Measurements from ENCODE around the gene POLR3B.

DNA sequence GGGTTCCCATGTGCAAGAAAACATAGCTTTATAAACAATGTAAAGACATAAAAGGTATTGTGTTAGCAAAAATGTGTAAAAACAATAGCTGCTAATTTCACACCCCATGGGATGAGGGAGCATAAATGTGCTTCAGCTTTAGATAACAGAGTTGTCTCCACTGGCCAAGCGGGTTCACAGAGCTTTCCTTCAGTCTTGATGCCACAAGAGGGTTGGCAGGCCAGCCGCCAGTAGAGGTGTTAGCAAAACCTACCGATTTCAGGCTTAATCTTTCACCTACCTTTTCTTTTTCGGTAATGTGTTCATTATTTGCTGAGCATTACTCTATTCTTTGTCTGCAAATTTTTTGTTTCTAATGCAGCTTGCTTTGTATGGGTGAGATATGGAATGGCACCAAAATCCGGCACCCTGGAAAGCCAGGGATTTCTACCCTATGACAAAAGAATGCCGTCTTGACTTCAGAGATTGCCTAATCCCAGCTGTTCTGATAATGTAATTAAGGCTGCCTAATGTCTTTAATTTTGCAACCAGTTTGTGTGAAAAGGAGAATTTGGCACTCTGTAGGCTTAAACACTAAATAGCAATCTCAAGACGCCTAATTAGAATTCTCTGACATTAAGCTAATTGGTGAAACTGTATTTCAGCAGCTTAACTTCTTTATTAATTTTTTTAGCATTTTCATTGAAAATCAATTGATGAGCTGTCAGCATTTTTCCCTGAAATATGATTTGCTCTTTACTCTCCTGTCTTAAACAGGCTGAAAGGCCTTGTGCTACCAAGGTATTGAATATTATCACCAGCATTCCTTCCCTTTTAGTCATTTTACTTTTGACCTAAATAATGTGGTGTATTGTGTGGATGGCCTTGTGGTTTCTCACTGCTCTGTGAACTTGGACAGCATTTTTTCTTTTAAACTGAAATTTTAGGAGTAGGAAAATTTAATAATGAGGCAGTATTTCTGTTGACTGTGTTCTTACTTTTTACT is 60.7 kb downstream of the POLR3B start:
- TF ChIP-seq, protein P1, sequence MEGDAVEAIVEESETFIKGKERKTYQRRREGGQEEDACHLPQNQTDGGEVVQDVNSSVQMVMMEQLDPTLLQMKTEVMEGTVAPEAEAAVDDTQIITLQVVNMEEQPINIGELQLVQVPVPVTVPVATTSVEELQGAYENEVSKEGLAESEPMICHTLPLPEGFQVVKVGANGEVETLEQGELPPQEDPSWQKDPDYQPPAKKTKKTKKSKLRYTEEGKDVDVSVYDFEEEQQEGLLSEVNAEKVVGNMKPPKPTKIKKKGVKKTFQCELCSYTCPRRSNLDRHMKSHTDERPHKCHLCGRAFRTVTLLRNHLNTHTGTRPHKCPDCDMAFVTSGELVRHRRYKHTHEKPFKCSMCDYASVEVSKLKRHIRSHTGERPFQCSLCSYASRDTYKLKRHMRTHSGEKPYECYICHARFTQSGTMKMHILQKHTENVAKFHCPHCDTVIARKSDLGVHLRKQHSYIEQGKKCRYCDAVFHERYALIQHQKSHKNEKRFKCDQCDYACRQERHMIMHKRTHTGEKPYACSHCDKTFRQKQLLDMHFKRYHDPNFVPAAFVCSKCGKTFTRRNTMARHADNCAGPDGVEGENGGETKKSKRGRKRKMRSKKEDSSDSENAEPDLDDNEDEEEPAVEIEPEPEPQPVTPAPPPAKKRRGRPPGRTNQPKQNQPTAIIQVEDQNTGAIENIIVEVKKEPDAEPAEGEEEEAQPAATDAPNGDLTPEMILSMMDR (IDR thresholded peaks at IDR 0.05; ENCODE audit: insufficient read depth, low read length) = no peak
- TF ChIP-seq POLR2AphosphoS5 (IDR thresholded peaks at IDR 0.05; ENCODE audit: low read depth) = no peak
- TF ChIP-seq SPI1 (IDR thresholded peaks at IDR 0.05; ENCODE audit: borderline replicate concordance, low read depth) = no peak
- no peak for TF ChIP-seq GABPA (IDR thresholded peaks at IDR 0.05; ENCODE audit: low read depth)
- TF ChIP-seq, protein P2, sequence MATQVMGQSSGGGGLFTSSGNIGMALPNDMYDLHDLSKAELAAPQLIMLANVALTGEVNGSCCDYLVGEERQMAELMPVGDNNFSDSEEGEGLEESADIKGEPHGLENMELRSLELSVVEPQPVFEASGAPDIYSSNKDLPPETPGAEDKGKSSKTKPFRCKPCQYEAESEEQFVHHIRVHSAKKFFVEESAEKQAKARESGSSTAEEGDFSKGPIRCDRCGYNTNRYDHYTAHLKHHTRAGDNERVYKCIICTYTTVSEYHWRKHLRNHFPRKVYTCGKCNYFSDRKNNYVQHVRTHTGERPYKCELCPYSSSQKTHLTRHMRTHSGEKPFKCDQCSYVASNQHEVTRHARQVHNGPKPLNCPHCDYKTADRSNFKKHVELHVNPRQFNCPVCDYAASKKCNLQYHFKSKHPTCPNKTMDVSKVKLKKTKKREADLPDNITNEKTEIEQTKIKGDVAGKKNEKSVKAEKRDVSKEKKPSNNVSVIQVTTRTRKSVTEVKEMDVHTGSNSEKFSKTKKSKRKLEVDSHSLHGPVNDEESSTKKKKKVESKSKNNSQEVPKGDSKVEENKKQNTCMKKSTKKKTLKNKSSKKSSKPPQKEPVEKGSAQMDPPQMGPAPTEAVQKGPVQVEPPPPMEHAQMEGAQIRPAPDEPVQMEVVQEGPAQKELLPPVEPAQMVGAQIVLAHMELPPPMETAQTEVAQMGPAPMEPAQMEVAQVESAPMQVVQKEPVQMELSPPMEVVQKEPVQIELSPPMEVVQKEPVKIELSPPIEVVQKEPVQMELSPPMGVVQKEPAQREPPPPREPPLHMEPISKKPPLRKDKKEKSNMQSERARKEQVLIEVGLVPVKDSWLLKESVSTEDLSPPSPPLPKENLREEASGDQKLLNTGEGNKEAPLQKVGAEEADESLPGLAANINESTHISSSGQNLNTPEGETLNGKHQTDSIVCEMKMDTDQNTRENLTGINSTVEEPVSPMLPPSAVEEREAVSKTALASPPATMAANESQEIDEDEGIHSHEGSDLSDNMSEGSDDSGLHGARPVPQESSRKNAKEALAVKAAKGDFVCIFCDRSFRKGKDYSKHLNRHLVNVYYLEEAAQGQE (IDR thresholded peaks at IDR 0.05; ENCODE audit: insufficient replicate concordance, low read depth) = no peak
